Measurements from ENCODE around the gene ADIG.

ADIG gene

DNA sequence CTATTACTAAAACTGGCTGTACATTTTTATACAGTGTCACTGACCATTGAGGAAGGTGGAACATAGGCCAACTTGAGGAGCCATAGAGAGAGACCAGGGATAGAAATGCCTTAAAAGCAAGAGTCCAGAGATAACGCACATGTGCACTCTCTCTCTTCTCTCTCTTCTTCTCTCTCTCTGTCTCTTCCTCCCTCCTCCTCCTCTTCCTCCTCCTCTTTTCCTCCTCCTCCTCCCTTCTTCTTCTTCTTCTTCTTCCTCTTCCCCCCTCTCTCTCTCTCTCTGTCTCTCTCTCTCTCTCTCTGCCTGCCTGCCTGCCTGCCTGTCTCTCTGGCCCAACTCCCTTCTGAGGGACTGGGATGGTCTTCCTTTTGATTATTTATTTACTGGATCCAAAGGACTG lies 16.3 kb upstream of the ADIG start:
- in situ Hi-C loops (cut with HindIII; ENCODE audit: low pct_ligation_motif_present, low pct_unique_long_range_greater_than_20kb, low sequenced_read_pairs) = no loop called here
- DNase-seq = no peak

DNA sequence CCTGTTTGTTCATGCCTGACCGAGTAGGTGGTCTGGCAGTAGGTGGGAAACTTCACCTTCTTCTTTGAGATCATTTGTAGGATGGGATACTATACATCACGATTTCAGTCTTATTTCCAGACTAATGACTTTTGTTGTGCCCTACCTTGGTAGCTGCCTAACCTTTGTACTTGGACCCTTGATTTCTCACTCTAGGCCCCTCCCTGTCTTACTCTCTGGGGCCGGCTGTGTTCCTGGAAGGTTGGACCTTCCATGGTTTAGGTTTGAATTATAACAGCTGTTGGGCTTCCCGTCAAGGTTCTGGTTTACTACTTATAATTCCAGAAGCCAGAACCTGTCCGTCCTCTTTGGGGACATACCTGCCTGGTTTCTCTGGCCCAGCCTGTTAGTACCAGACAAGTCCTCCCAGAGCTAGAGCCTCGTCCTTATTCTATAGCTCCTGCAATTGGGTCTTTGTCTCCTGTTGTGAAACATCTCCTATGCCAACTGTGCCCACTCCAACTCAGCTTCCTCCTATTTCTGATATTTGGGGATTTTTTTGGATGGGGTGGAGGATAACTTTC lies 14.9 kb upstream of the ADIG start:
- no peak for DNase-seq
- in situ Hi-C loops (cut with HindIII; ENCODE audit: low pct_ligation_motif_present, low pct_unique_long_range_greater_than_20kb, low sequenced_read_pairs) = no loop called here

DNA sequence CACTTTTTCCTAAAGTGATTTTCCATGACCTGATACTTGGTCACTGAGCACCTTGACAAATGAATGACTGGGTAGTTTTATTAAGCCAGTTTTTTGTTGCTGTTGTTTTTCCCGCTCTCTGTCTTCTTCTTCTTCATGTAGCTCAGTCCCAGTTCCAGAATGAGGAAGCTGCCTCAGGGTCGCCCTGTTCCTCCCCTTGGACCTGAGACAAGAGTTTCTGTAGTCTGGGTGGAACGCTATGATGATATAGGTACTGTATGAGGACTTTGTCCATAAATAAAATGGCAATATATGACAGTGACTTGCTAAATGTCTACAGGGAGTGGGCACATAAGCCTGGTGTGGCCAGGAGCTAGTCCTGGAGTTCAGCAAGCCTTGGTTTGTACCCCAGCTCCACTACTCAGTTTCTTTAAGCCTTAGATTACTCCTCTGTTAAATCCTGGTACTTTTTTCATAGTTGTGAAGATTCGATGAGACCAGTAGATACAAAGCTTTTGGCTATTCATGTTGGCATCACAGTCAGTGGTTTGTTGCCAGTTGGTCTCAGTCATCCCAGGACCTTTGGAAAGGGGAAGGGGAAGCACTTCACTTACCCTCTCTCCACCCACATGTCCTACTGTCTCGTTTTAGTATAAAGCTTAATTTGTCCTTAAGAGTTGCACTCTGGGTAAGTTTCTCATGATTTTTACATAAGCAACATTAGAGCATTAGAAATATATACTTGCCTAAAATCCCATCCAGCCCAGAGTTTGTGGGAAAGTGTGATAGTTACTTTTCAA lies 11.1 kb upstream of the ADIG start:
- in situ Hi-C loops (cut with HindIII; ENCODE audit: low pct_ligation_motif_present, low pct_unique_long_range_greater_than_20kb, low sequenced_read_pairs) = no loop called here
- DNase-seq = no peak

DNA sequence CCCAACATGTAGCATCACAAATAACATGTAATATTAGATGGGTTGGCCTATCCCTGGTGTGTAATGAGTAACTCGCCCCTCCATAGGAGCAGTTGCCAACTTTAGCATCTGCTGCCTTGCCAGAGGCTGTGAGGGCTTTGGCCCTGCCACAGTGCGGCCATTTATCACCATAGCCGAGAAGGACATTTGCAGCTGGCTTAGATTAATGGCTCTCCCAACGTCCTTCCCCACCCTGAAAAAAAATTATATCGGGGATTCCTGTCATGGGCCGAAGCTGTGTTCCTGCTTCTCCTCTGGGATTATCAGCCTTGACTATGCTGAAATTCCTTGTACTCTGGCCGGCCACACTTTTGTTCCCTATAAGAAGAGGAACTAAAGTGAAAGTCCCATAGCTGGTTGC lies 7.6 kb upstream of the ADIG start:
- DNase-seq = no peak
- in situ Hi-C loops (cut with HindIII; ENCODE audit: low pct_ligation_motif_present, low pct_unique_long_range_greater_than_20kb, low sequenced_read_pairs) = no loop called here

DNA sequence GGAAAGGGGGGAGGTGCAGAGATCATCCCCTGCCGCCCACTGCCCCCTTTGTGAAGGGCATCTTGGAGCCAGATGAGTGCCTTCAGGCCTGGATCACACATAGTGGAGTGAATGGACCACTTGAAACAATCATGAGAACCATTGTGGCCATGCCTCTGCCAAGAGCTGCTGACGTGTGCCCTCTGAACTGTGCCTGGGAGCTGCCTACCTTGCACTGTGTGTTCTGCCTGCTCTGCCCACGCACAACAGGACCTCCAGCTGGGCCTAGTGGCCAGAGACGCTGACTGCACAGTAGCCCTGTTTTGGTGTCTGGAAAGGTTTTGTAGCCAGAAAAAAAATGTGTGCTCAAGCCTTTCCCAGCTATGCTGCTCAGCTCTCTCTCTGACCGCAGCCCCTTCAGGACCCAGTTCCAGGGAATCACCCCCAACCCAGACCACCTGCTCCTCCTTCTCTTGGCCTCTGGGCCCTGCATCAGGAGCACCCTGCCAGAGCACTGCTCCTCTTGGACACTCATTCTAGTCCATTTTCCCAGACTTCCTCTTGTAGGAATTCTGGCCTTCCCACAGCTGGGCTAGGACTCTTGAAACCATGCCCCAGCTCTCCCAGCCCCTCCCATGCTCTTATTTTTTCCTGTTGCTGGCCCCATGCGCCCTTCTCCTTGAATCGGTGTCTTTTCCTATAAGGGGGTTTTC lies 1.6 kb upstream of the ADIG start:
- no peak for DNase-seq
- in situ Hi-C loops (cut with HindIII; ENCODE audit: low pct_ligation_motif_present, low pct_unique_long_range_greater_than_20kb, low sequenced_read_pairs) = no loop called here

GRCh38 chr20:38579921-38580320 lies 1.1 kb upstream of the ADIG start:
- DNase-seq = no peak
- in situ Hi-C loops (cut with HindIII; ENCODE audit: low pct_ligation_motif_present, low pct_unique_long_range_greater_than_20kb, low sequenced_read_pairs) = no loop called here

GRCh38 chr20:38581830-38582358 lies 897 bp downstream of the ADIG start:
- in situ Hi-C loops (cut with HindIII; ENCODE audit: low pct_ligation_motif_present, low pct_unique_long_range_greater_than_20kb, low sequenced_read_pairs) = no loop called here
- DNase-seq = no peak

GRCh38 chr20:38583306-38583705 lies 2.3 kb downstream of the ADIG start:
- in situ Hi-C loops (cut with HindIII; ENCODE audit: low pct_ligation_motif_present, low pct_unique_long_range_greater_than_20kb, low sequenced_read_pairs) = no loop called here

DNA sequence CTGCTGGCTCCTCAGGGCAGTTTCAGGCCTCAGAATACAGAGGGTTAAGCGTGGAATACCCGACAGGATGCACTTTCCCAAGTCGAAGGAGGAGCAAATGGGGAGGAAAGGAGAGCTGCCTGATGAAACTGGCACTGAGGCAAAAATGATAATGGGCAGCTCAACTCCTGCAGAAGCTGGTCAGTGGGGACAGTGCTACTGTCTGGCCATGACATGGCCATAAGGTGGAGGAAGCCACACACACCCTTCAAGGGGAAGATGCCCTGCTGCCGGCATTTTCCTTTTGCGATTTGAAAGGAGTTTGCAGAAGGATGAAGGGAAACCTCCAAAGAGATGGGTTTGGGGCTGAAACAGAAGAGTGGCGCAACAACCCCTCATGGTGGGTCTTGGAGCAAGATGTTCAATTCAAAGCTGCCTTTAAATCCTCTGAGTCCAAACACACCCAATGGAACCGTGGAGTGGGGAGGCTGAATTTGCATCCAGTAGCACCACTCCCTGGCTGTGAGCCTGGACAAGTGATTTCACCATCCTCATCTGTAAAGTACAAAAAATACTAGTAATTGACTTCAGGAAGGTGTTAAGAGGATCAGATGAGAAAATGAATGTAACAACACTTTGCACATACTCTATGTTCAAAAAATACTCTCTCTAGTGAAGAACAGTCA lies 3.2 kb downstream of the ADIG start:
- no peak for DNase-seq
- in situ Hi-C loops (cut with HindIII; ENCODE audit: low pct_ligation_motif_present, low pct_unique_long_range_greater_than_20kb, low sequenced_read_pairs) = no loop called here

More at GRCh38 chr20:38583306-38583705, 2.3 kb downstream of the ADIG start:
- DNase-seq = no peak

- in situ Hi-C loops (cut with HindIII; ENCODE audit: low pct_ligation_motif_present, low pct_unique_long_range_greater_than_20kb, low sequenced_read_pairs) = no loop called here
Measured at GRCh38 chr20:38585404-38586180, 4.6 kb downstream of the ADIG start.

GRCh38 chr20:38586181-38586525 lies 5.2 kb downstream of the ADIG start:
- in situ Hi-C loops (cut with HindIII; ENCODE audit: low pct_ligation_motif_present, low pct_unique_long_range_greater_than_20kb, low sequenced_read_pairs) = no loop called here
- DNase-seq = no peak

More at GRCh38 chr20:38585404-38586180, 4.6 kb downstream of the ADIG start:
- no peak for DNase-seq

DNA sequence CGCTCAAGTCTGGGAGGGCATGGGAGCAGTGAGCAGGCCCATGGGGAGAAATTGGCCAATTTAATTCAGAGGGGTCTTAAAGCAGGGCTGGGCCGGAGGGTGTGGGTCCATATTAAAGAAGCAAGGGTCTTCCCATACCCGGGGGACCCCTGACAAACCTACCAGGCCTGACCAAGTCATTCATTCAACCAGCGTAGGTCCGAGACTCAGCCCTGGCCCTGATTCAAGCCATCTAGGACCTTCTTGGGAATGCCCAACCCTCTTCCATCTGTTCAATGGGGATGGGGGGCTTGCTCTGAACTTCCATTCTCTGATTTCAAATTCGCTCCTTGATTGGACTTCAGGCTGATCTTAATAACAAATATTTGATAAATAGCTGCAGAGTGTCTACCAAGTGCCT lies 7.3 kb downstream of the ADIG start:
- no peak for DNase-seq
- in situ Hi-C loops (cut with HindIII; ENCODE audit: low pct_ligation_motif_present, low pct_unique_long_range_greater_than_20kb, low sequenced_read_pairs) = no loop called here

DNA sequence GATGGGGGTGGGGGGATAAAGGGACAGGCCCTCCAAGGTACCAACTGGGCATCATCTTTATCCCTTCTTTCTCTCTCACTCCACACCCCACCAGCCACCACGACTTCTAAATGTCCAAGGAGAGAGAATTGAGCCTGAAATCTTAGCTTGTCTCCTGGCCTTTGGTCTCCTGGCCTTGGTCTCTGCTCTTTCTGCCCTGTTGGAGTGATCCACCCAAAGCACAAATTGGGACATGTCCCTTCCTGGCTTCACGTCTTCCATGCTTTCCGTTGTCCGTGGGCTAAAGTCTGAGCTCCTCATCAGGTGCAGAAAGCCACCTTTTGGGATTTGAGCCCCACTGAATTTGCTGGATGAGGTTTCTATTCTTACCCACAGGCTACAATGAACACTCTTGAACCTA lies 8.4 kb downstream of the ADIG start:
- no peak for DNase-seq

GRCh38 chr20:38589967-38590675 lies 9.1 kb downstream of the ADIG start:
- no peak for DNase-seq
- in situ Hi-C loops (cut with HindIII; ENCODE audit: low pct_ligation_motif_present, low pct_unique_long_range_greater_than_20kb, low sequenced_read_pairs) = no loop called here

More for the DNA sequence above, 8.4 kb downstream of the ADIG start:
- in situ Hi-C loops (cut with HindIII; ENCODE audit: low pct_ligation_motif_present, low pct_unique_long_range_greater_than_20kb, low sequenced_read_pairs) = no loop called here

DNA sequence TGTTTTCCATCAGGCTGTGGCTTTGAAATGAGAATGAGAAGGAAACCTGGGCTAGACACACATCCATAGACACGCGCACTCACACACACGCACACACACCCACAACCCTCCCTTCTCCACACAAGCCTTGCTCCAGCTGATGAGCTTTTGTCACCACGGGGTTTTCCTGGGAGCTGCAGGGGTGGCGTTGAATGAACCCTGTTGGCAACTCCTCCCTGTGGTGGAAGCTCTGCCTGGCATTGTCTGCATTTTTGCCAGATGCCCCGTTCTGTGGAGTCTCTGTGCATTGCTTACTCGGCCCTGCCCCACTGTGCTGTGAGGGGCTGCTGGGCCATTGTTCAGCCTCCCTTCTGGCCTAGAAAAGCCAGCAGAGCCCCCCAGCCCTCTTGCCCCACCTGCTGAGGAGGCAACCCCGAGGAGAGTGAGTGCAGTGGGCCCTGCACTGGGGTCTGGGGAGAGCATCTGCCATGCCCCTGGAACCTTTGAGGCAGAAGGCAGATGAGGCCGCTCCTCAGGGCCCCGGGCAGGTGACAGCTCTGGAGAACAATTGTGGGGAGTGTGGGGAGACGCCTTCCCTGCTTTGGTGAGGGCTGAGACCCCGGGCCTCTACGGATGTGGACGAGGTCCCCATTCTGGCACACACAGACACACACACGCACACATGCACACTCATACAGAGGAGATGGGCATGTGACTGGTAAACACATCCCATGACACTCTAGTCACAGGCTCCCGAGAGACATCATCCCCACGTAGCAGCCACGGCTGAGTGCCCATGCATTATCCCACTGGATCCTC lies 9.9 kb downstream of the ADIG start:
- in situ Hi-C loops (cut with HindIII; ENCODE audit: low pct_ligation_motif_present, low pct_unique_long_range_greater_than_20kb, low sequenced_read_pairs) = no loop called here
- peak; percentile 15 for DNase-seq

DNA sequence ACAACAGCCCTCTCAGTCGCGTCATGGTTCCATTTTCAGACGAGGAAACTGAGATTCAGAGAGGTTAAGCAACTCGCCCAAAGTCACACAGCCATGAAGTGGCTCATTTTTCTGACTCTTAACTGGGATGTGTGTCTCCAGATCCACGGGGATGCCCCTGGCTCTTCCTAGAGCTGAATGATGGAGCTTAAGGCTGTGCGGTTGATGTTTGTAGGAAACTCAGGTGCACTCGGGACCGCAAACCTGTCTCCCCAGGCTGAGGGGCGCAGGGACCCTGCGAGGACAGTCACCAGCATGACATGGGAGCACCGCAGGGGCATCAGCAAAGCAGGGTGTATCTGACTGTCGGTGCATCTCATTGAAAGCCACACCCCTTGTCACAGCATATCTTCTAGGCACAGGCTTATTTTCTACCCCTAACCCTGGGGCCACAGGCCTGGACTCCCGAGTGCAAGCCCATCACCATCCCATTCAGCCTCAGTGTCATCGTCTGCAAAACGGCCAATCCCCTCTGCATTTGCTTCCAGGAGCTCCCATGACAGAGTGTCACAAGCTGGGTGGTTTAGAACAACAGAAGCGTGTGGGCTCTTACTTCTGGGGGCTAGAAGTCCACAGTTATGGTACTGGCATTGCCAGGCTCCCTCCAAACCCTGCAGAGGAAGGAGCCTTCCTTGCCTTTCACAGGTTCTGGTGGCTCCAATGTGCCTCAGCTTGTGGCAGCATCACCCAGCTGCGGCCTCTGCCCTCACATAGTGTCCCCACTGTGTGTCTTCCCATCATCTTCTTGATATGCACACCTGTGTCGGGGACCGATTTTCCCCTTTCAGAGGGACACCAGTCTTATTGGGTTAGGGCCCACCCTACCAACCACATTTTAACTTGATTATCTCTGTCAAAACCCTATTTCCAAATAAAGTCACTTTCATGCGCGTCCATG lies 10.7 kb downstream of the ADIG start:
- in situ Hi-C loops (cut with HindIII; ENCODE audit: low pct_ligation_motif_present, low pct_unique_long_range_greater_than_20kb, low sequenced_read_pairs) = no loop called here
- no peak for DNase-seq

Data from ACHN (cell line).